Activated naive CD4-positive, alpha-beta T cell treated with anti-CD3 and anti-CD28 coated beads, Interleukin-2, amount 50 U/mL, for 72 hours (primary cell): Measurements from ENCODE around the gene SCLY. TPM values are rescaled to one million over a fixed set of nuclear protein-coding genes. Genes with fewer than 3 reads are reported as not detected.
"Not testable (repeated sequence)": the region's sequence is repeated elsewhere in the genome, so short reads cannot be mapped to it uniquely, and the experiment has no call there.

Experiments
- ATAC-seq, 2 donors: fragments of 150-1000 bp; cut with Tn5 transposase; 2 replicates each; pipeline ENCODE4 v1.10.0; 2021; ENCODE audit warnings: mild to moderate bottlenecking in 2 of 2, moderate library complexity in 2 of 2
- DNase-seq, 2 donors: peaks; one replicate each; pipeline ENCODE4 v3.0.0; 2021 to 2022; ENCODE audit warnings: low spot score in 2 of 2
- H3K27ac Mint-ChIP-seq, 2 donors: one replicate each; pipeline ENCODE4 v1.8.0; 2022; ENCODE audit warnings: mild to moderate bottlenecking in 2 of 2, mixed read lengths in 2 of 2
- H3K36me3 Mint-ChIP-seq, 2 donors: one replicate each; pipeline ENCODE4 v1.8.0; 2022; ENCODE audit warnings: mixed read lengths in 2 of 2
- H3K9me3 Mint-ChIP-seq, 2 donors: one replicate each; pipeline ENCODE4 v1.8.0; 2022; ENCODE audit warnings: mixed read lengths in 2 of 2
- total RNA-seq, 2 donors: library from RNA; stranded (reverse); gene quantifications; one replicate each; pipeline ENCODE4 v1.2.3, GENCODE V29; 2022

SCLY gene
- total RNA-seq, 2 donors from 2014 or later, result 58.0 to 75.2 TPM

- H3K36me3 Mint-ChIP-seq, result peaks cover 26 to 36% of the 10 kb centered on the region in 2 donors
- peak in 1 of 2 donors; percentile 73 for ATAC-seq
- H3K27ac Mint-ChIP-seq, result no peak overlapping the region
Measured at GRCh38 chr2:238032755-238033337, 28.0 kb upstream of the SCLY start.

GRCh38 chr2:238033991-238034390 is 26.8 kb upstream of the SCLY start:
- not testable (repeated sequence) for ATAC-seq, H3K27ac Mint-ChIP-seq, DNase-seq, H3K9me3 Mint-ChIP-seq
- H3K36me3 Mint-ChIP-seq, result peaks cover 26 to 40% of the 10 kb centered on the region in 2 donors

More at GRCh38 chr2:238032755-238033337, 28.0 kb upstream of the SCLY start:
- DNase-seq, result no peak
- H3K9me3 Mint-ChIP-seq, result no peaks in the 10 kb centered on the region

GRCh38 chr2:238038203-238038602 is 22.6 kb upstream of the SCLY start:
- DNase-seq (no peak), ATAC-seq (no peak)
- Mint-ChIP-seq H3K36me3 (peaks cover 27 to 35% of the 10 kb centered on the region in 2 donors), H3K9me3 (no peaks in the 10 kb centered on the region), H3K27ac (peak overlapping the region in 1 of 2 donors; percentile 24)

GRCh38 chr2:238039151-238039550 is 21.6 kb upstream of the SCLY start:
- Mint-ChIP-seq H3K36me3 (peaks cover 31 to 33% of the 10 kb centered on the region in 2 donors), H3K27ac (peak overlapping the region in 1 of 2 donors; percentile 82)

GRCh38 chr2:238039985-238040384 is 20.8 kb upstream of the SCLY start:
- DNase-seq, result no peak
- Mint-ChIP-seq H3K36me3 (peaks cover 28 to 33% of the 10 kb centered on the region in 2 donors), H3K9me3 (no peaks in the 10 kb centered on the region), H3K27ac (peak overlapping the region in 1 of 2 donors; percentile 14)
- ATAC-seq, result no peak

More at GRCh38 chr2:238039151-238039550, 21.6 kb upstream of the SCLY start:
- ATAC-seq (no peak), DNase-seq (no peak)
- H3K9me3 Mint-ChIP-seq, result no peaks in the 10 kb centered on the region

- H3K36me3 Mint-ChIP-seq, result peaks cover 25 to 33% of the 10 kb centered on the region in 2 donors
- no peaks in the 10 kb centered on the region for H3K9me3 Mint-ChIP-seq
- ATAC-seq (no peak), DNase-seq (no peak)
- H3K27ac Mint-ChIP-seq, result no peak overlapping the region
Measured at GRCh38 chr2:238040918-238041317, 19.9 kb upstream of the SCLY start.

GRCh38 chr2:238042090-238042489 is 18.7 kb upstream of the SCLY start:
- peak in 1 of 2 donors; percentile 25 for ATAC-seq
- Mint-ChIP-seq H3K9me3 (peaks cover 0 to 3% of the 10 kb centered on the region in 2 donors), H3K36me3 (peaks cover 35 to 42% of the 10 kb centered on the region in 2 donors), H3K27ac (peak overlapping the region in 1 of 2 donors; percentile 57)
- no peak for DNase-seq

- Mint-ChIP-seq H3K36me3 (peaks cover 39 to 51% of the 10 kb centered on the region in 2 donors), H3K27ac (peak overlapping the region; percentile 57 to 91), H3K9me3 (peaks cover 4 to 9% of the 10 kb centered on the region in 2 donors)
- peak in 1 of 2 donors; percentile 41 for ATAC-seq
- DNase-seq, result no peak
Measured at GRCh38 chr2:238042849-238043584, 17.8 kb upstream of the SCLY start.

GRCh38 chr2:238043851-238044250 is 16.9 kb upstream of the SCLY start:
- Mint-ChIP-seq H3K9me3 (peaks cover 5 to 10% of the 10 kb centered on the region in 2 donors), H3K27ac (peak overlapping the region in 1 of 2 donors; percentile 38), H3K36me3 (peaks cover 38 to 53% of the 10 kb centered on the region in 2 donors)
- ATAC-seq (no peak), DNase-seq (no peak)

GRCh38 chr2:238045575-238045974 is 15.2 kb upstream of the SCLY start:
- no peak for DNase-seq
- Mint-ChIP-seq H3K27ac (peak overlapping the region in 1 of 2 donors; percentile 70), H3K9me3 (peaks cover 5 to 10% of the 10 kb centered on the region in 2 donors), H3K36me3 (peaks cover 38 to 53% of the 10 kb centered on the region in 2 donors)
- ATAC-seq, result no peak

- Mint-ChIP-seq H3K9me3 (peaks cover 5 to 10% of the 10 kb centered on the region in 2 donors), H3K27ac (peak overlapping the region; percentile 12 to 70), H3K36me3 (peaks cover 32 to 44% of the 10 kb centered on the region in 2 donors)
- ATAC-seq, result no peak
- no peak for DNase-seq
Measured at GRCh38 chr2:238046725-238047270, 14.0 kb upstream of the SCLY start.

- no peaks in the 10 kb centered on the region for H3K9me3 Mint-ChIP-seq
- ATAC-seq (no peak), DNase-seq (no peak)
- no peak overlapping the region for H3K27ac Mint-ChIP-seq
- no peaks in the 10 kb centered on the region for H3K36me3 Mint-ChIP-seq
Measured at GRCh38 chr2:238053191-238053776, 7.5 kb upstream of the SCLY start.

GRCh38 chr2:238055841-238056240 is 5.0 kb upstream of the SCLY start:
- DNase-seq (no peak), ATAC-seq (no peak)
- no peak overlapping the region for H3K27ac Mint-ChIP-seq
- peaks cover 6 to 11% of the 10 kb centered on the region in 2 donors for H3K36me3 Mint-ChIP-seq
- H3K9me3 Mint-ChIP-seq, result peaks cover 0 to 4% of the 10 kb centered on the region in 2 donors

- ATAC-seq, H3K9me3 Mint-ChIP-seq, H3K27ac Mint-ChIP-seq, DNase-seq: not testable (repeated sequence)
- H3K36me3 Mint-ChIP-seq, result peaks cover 16 to 21% of the 10 kb centered on the region in 2 donors
Measured at GRCh38 chr2:238057696-238058575, 2.9 kb upstream of the SCLY start.

GRCh38 chr2:238059505-238059904 is 1.3 kb upstream of the SCLY start:
- Mint-ChIP-seq H3K36me3 (peaks cover 16 to 21% of the 10 kb centered on the region in 2 donors), H3K9me3 (peaks cover 0 to 4% of the 10 kb centered on the region in 2 donors), H3K27ac (peak overlapping the region in 1 of 2 donors; percentile 92)
- ATAC-seq (no peak), DNase-seq (no peak)

- Mint-ChIP-seq H3K9me3 (peaks cover 0 to 4% of the 10 kb centered on the region in 2 donors), H3K27ac (peak overlapping the region; percentile 85 to 92), H3K36me3 (peaks cover 19 to 25% of the 10 kb centered on the region in 2 donors)
- ATAC-seq, result no peak
- DNase-seq, result no peak
Measured at GRCh38 chr2:238060096-238060541, 682 bp upstream of the SCLY start.
